Head of caudate nucleus (tissue), 42 donors: ENCODE measurements around the gene CDK1.
"Not testable (repeated sequence)": the region's sequence is repeated elsewhere in the genome, so short reads cannot be mapped to it uniquely, and the experiment has no call there.

Source experiments
- DNase-seq, 42 donors: peaks; one replicate each; pipeline versions ENCODE4 v3.0.0 to v3.0.0-alpha.2; 2020 to 2021; ENCODE audit warnings: mixed read lengths in 7 of 42
- intact Hi-C: fragments of 100-400 bp; cut with DNase I; formaldehyde crosslinking; loops from one replicate; pipeline ENCODE4 v1.15.0; 2022

The CDK1 gene

GRCh38 chr10:60841227-60841626 is 62.9 kb downstream of the CDK1 start:
- intact Hi-C loops: not testable (repeated sequence)

GRCh38 chr10:60842694-60843093 is 64.4 kb downstream of the CDK1 start:
- no peak for DNase-seq
- intact Hi-C loops: no loop called here

More at GRCh38 chr10:60841227-60841626, 62.9 kb downstream of the CDK1 start:
- not testable (repeated sequence) for DNase-seq
